HCT116 (cell line): ENCODE data around the gene ABCA3. TPM values are rescaled to one million over a fixed set of nuclear protein-coding genes. Genes with fewer than 3 reads are reported as not detected.

ENCODE experiments used
- ATAC-seq: fragments of 200-7000 bp; cut with Tn5 transposase; 2 replicates; pipeline ENCODE4 v1.9.1; 2020; ENCODE audit warnings: mild to moderate bottlenecking, moderate library complexity
- BruUV-seq: library from RNA; stranded (reverse); fragments of 400-500 nt; replicated peaks from 2 replicates; lab custom pipeline; 2021; lab: Mats Ljungman, UMichigan
- CTCF ChIA-PET: fragments of 300-600 bp; sonication (Branson Sonifier 250); formaldehyde crosslinking; loops from one replicate; lab custom pipeline; 2021; ENCODE audit warnings: antibody characterized with exemption; lab: Charles Lee
- POLR2A ChIA-PET: fragments of 300-600, 350-600 bp; sonication (Branson Sonifier 250); formaldehyde crosslinking; loops from one replicate; lab custom pipeline; 2021; ENCODE audit warnings: antibody characterized with exemption; lab: Charles Lee
- RAD21 ChIA-PET, 2 experiments: fragments of 300-600 bp; sonication (Branson Sonifier 250); formaldehyde crosslinking; loops; one replicate each; lab custom pipeline; 2023; ENCODE audit warnings: low total read pairs in 2 of 2; ENCODE audit not compliant: uncharacterized antibody in 2 of 2, unreplicated experiment in 2 of 2, low non-redundant PET in 1 of 2; lab: Charles Lee
- DNase-seq: peaks from one replicate; pipeline ENCODE4 v3.0.0-alpha.2; 2010; ENCODE audit warnings: low read depth, low spot score
- H2AFZ ChIP-seq: fragments of 200-600 bp; shearing (Covaris generic), sonication (generic); 2 replicates; pipeline ENCODE4 v1.6.1; 2017; ENCODE audit warnings: low read depth, mixed run types, mixed read lengths, antibody characterized with exemption, low read length; ENCODE audit not compliant: poor library complexity, severe bottlenecking
- H3K27ac ChIP-seq: 2 replicates; pipeline ENCODE4 v1.5.1; 2012; ENCODE audit warnings: low read depth, low read length
- H3K27me3 ChIP-seq: fragments of 200-600 bp; sonication (generic); 2 replicates; pipeline ENCODE4 v1.6.1; 2016; ENCODE audit warnings: mixed run types, low read length, mixed read lengths; ENCODE audit not compliant: insufficient read depth
- H3K36me3 ChIP-seq, 2 experiments: fragments of 200-500 bp in 1 of 2; fragments of 200-600 bp in 1 of 2; sonication (Bioruptor generic) in 1 of 2; sonication (generic) in 1 of 2; 2 replicates each; pipeline versions ENCODE4 v1.5.1 to v1.6.1; 2014 to 2016; ENCODE audit warnings: low read length in 2 of 2, inconsistent platforms in 1 of 2, mixed read lengths in 1 of 2, mixed run types in 1 of 2; ENCODE audit not compliant: insufficient read depth in 2 of 2, control insufficient read depth in 1 of 2
- H3K4me1 ChIP-seq, 2 experiments: fragments of 200-600 bp in 1 of 2; sonication (generic) in 1 of 2; 2 replicates each; pipeline versions ENCODE4 v1.5.1 to v1.6.1; 2012 to 2017; ENCODE audit warnings: low read length in 2 of 2, inconsistent platforms in 1 of 2, mild to moderate bottlenecking in 1 of 2, mixed read lengths in 1 of 2, mixed run types in 1 of 2, moderate library complexity in 1 of 2; ENCODE audit not compliant: insufficient read depth in 2 of 2, control insufficient read depth in 1 of 2
- H3K4me2 ChIP-seq: fragments of 200-600 bp; sonication (generic); 2 replicates; pipeline ENCODE4 v1.6.1; 2017; ENCODE audit warnings: mixed run types, low read length, mixed read lengths
- H3K4me3 ChIP-seq, 2 experiments: fragments of 200-600 bp in 1 of 2; sonication (generic) in 1 of 2; replicated peaks in 1 of 2; 2 replicates each; pipeline ENCODE4 v1.5.1; 2011 to 2016; ENCODE audit warnings: low read length in 2 of 2, control low read depth in 1 of 2, low read depth in 1 of 2, mild to moderate bottlenecking in 1 of 2, mixed read lengths in 1 of 2, mixed run types in 1 of 2
- H3K79me2 ChIP-seq: fragments of 200-600 bp; sonication (generic); 2 replicates; pipeline ENCODE4 v1.6.1; 2017; ENCODE audit warnings: mild to moderate bottlenecking, mixed run types, low read length, moderate library complexity, mixed read lengths; ENCODE audit not compliant: insufficient read depth
- H3K9ac ChIP-seq: fragments of 200-600 bp; sonication (generic); 2 replicates; pipeline ENCODE4 v1.6.1; 2016; ENCODE audit warnings: low read length, mixed read lengths
- H3K9me2 ChIP-seq: fragments of 200-600 bp; sonication (generic), shearing (Covaris generic); 2 replicates; pipeline ENCODE4 v1.6.1; 2017; ENCODE audit warnings: mixed run types, mild to moderate bottlenecking, moderate library complexity; ENCODE audit not compliant: insufficient read depth
- H3K9me3 ChIP-seq, 2 experiments: fragments of 200-500 bp in 1 of 2; fragments of 200-600 bp in 1 of 2; sonication (Bioruptor generic) in 1 of 2; sonication (generic) in 1 of 2; 2 replicates each; pipeline ENCODE4 v1.6.1; 2014 to 2017; ENCODE audit warnings: low read length in 2 of 2, mixed read lengths in 2 of 2, inconsistent platforms in 1 of 2, low read depth in 1 of 2, mild to moderate bottlenecking in 1 of 2, mixed run types in 1 of 2, moderate library complexity in 1 of 2; ENCODE audit not compliant: control insufficient read depth in 1 of 2, insufficient read depth in 1 of 2
- H4K20me1 ChIP-seq: fragments of 200-600 bp; sonication (generic), shearing (Covaris generic); 2 replicates; pipeline ENCODE4 v1.6.1; 2017; ENCODE audit warnings: mixed run types, mild to moderate bottlenecking, moderate library complexity; ENCODE audit not compliant: insufficient read depth
- CEBPB ChIP-seq: IDR thresholded peaks from 2 replicates; pipeline ENCODE4 v1.6.1; 2012; ENCODE audit warnings: low read depth
- EGR1 ChIP-seq: IDR thresholded peaks from 2 replicates; pipeline ENCODE4 v1.6.1; 2012; ENCODE audit warnings: low read depth
- ELF1 ChIP-seq: IDR thresholded peaks from 2 replicates; pipeline ENCODE4 v1.6.1; 2012; ENCODE audit warnings: low read depth, borderline replicate concordance
- MAX ChIP-seq: IDR thresholded peaks from 2 replicates; pipeline ENCODE4 v1.6.1; 2012
- POLR2A ChIP-seq: IDR thresholded peaks from 2 replicates; pipeline ENCODE4 v1.7.0; 2011; ENCODE audit warnings: borderline replicate concordance; ENCODE audit not compliant: insufficient read depth, insufficient read length; ENCODE audit errors: extremely low read depth
- REST ChIP-seq: IDR thresholded peaks from 2 replicates; pipeline ENCODE4 v1.6.1; 2012; ENCODE audit warnings: low read depth
- SIN3A ChIP-seq: IDR thresholded peaks from 2 replicates; pipeline ENCODE4 v1.6.1; 2012; ENCODE audit warnings: low read depth
- intact Hi-C: fragments of 100-400 bp; cut with micrococcal nuclease; formaldehyde crosslinking; loops from 2 replicates; pipeline ENCODE4 v1.10.0; 2022
- total RNA-seq: library from RNA; stranded (reverse); gene quantifications from one replicate; pipeline ENCODE4 v1.2.1, GENCODE V29; 2021; ENCODE audit not compliant: unreplicated experiment

The ABCA3 gene
- total RNA-seq, 1 experiment from 2014 or later: 5.4 TPM

GRCh38 chr16:2231016-2231931 lies 109.3 kb downstream of the ABCA3 start:
- Histone ChIP-seq H2AFZ (no peak overlapping the region), H4K20me1 (no peaks in the 10 kb centered on the region; the same call in 1 of the 2 replicates), H3K4me2 (no peak overlapping the region), H3K27me3 (no peaks in the 10 kb centered on the region), H3K9me3 (no peaks in the 10 kb centered on the region), H3K4me1 (peaks cover 7 to 9% of the 10 kb centered on the region in 2 experiments), H3K9me2 (no peaks in the 10 kb centered on the region), H3K36me3 (peaks cover 9 to 19% of the 10 kb centered on the region in 2 experiments; a peak in 3 of 4 replicates), H3K79me2 (peaks cover 35% of the 10 kb centered on the region), H3K9ac (no peak overlapping the region), H3K27ac (no peak overlapping the region), H3K4me3 (no peak overlapping the region)
- no peak for DNase-seq
- intact Hi-C loops: no loop called here
- TF ChIP-seq POLR2A (no peak), MAX (no peak), REST (no peak), CEBPB (no peak), SIN3A (no peak), ELF1 (no peak), EGR1 (no peak)
- ChIA-PET POLR2A (no interaction called here), RAD21 (no interaction called here), CTCF (no interaction called here)
- no TSS peak for BruUV-seq
- no peak for ATAC-seq
